T-helper 1 cell treated with Interleukin-12 subunit alpha and Interleukin-12 subunit beta and Interleukin-4 antibody, amounts not matched to agents 30 ng/mL and 1 ng/mL, for 36 hours (primary cell): ENCODE results near the gene DRG2. TPM values are rescaled to one million over a fixed set of nuclear protein-coding genes. Genes with fewer than 3 reads are reported as not detected.

Source experiments
- intact Hi-C: fragments of 100-400 bp; cut with micrococcal nuclease; formaldehyde crosslinking; loops from one replicate; pipeline ENCODE4 v1.15.1; 2024
- total RNA-seq: library from RNA; stranded (reverse); gene quantifications from 2 replicates; pipeline ENCODE4 v1.2.3, GENCODE V29; 2022

DRG2 gene
- total RNA-seq, 1 donor from 2014 or later = 62.4 TPM

DNA sequence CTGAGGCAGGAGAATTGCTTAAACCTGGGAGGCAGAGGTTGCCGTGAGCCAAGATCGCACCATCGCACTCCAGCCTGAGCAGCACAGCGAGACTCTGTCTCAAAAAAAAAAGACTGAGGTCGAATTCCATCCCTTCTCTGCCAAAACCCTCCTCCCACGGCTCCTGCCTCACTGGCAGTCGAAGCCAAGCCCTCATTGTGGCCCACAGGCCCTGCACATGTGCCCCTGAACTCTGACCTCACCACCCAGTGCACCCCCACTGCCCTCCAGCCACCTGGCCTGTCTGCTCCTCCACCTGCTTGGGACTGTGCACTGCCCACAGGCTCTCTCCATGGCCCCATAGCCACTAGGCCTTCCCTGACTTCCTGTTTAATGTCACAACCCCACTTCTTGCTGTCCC lies 27.8 kb downstream of the DRG2 start:
- intact Hi-C loops = no loop called here

DNA sequence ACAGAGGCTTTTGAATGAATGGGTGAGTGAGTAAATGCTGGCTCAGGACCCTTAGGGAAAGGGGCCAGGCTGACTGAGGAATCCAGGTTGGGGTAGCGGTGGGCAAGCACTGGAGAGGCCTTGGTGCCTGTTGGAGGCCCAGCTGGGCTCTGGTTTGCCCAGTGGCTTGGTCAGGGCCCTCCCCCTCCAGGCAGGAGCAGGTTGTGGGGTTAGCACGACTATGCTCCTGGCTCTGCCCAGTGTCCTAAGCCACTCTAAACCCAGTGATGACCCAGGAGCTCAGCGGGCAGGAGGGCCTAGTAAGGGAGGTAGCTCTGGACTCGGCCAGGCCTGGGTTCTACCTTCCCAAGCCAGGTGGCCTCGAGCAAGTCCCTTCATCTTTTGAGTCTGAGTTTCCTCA lies 28.3 kb downstream of the DRG2 start:
- intact Hi-C loops = no loop called here

DNA sequence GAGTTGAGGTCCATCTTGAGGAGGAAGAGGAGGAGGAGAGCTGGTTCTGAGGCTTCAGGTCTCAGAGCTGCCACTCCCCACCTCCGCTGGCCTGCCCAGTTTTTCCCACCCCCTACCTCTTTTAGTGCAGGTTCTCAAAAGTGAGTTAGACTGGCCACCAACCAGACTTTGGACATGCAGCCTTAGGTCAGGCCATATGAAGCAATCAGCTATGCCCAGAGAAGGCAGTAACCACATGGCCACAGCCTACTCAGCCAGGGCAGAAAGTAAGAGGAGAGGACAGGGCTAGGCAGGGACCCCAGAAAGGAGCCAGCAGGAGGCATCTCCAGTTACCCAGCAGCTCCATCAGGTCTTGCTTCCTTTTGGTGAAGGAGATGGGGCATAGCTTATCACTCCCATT lies 29.8 kb downstream of the DRG2 start:
- intact Hi-C loops = no loop called here

DNA sequence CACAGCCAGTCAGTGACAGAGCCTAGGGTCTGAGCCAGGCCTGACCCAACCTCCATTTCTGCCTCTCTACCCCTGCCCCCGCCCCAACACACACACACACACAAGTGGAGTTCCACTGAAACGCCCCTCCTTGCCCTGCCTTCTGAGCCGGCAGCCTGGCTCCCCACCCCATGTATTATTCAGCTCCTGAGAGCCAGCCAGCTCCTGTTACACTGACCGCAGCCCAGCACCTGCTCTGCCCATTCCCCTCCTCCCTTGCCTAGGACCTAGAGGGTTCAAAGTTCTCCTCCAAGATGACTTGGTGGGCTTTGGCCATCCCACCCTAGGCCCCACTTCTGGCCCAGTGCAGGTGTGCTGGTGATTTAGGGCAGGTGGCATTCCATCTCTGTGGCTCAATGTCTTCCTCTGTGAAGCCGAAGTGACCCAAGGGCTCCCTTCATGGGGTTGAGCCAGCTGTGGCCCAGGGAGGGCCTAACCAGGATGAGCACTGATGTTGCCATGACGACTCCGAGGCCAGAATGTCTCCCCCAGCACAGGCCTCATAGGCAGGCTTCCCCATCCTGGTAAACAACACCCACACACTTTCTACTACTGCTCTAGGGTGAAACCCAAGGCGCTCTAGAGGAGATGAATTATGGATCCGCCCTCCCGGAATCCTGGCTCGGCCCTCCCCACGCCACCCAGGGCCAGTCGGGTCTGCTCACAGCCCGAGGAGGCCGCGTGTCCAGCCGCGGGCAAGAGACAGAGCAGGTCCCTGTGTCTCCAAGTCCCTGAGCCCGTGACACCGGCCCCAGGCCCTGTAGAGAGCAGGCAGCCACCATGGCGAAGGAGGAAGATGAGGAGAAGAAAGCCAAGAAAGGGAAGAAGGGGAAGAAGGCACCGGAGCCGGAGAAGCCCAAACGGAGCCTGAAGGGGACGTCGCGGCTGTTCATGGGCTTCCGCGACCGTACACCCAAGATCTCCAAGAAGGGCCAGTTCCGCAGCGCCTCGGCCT lies 30.5 kb downstream of the DRG2 start:
- intact Hi-C loops = no loop called here

DNA sequence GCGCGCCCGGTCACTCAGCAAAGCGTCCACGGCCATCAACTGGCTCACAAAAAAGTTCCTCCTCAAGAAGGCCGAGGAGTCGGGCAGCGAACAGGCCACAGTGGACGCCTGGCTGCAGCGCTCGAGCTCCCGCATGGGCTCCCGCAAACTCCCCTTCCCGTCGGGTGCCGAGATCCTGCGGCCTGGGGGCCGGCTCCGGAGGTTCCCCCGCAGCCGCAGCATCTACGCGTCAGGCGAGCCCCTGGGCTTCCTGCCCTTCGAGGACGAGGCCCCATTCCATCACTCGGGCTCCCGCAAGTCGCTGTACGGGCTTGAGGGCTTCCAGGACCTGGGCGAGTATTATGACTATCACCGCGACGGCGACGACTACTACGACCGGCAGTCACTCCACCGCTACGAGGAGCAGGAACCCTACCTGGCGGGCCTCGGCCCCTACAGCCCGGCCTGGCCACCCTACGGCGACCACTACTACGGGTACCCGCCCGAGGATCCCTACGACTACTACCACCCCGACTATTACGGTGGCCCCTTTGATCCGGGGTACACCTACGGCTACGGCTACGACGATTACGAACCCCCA lies 31.5 kb downstream of the DRG2 start:
- intact Hi-C loops = no loop called here

DNA sequence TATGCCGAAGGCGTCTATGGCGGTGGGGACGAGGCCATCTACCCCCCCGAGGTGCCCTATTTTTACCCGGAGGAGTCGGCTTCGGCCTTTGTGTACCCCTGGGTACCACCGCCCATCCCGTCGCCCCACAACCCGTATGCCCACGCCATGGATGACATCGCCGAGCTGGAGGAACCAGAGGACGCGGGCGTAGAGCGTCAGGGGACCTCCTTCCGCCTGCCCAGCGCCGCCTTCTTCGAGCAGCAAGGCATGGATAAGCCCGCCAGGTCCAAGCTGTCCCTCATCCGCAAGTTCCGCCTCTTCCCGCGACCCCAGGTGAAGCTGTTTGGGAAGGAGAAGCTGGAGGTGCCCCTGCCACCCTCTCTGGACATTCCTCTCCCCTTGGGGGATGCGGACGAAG lies 32.2 kb downstream of the DRG2 start:
- intact Hi-C loops = no loop called here

DNA sequence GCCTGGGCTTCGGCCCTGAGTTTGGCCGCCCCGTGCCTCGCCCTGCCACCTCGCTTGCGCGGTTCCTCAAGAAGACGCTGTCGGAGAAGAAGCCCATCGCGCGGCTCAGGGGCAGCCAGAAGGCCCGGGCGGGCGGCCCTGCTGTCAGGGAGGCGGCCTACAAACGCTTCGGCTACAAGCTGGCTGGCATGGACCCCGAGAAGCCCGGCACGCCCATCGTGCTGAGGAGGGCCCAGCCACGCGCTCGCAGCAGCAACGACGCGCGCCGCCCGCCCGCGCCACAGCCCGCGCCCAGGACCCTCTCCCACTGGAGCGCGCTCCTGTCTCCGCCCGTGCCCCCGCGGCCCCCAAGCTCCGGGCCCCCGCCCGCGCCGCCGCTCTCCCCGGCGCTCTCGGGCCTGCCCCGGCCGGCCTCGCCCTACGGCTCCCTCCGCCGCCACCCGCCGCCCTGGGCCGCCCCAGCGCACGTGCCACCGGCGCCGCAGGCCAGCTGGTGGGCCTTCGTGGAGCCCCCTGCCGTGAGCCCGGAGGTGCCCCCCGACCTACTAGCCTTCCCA lies 32.8 kb downstream of the DRG2 start:
- intact Hi-C loops = no loop called here

DNA sequence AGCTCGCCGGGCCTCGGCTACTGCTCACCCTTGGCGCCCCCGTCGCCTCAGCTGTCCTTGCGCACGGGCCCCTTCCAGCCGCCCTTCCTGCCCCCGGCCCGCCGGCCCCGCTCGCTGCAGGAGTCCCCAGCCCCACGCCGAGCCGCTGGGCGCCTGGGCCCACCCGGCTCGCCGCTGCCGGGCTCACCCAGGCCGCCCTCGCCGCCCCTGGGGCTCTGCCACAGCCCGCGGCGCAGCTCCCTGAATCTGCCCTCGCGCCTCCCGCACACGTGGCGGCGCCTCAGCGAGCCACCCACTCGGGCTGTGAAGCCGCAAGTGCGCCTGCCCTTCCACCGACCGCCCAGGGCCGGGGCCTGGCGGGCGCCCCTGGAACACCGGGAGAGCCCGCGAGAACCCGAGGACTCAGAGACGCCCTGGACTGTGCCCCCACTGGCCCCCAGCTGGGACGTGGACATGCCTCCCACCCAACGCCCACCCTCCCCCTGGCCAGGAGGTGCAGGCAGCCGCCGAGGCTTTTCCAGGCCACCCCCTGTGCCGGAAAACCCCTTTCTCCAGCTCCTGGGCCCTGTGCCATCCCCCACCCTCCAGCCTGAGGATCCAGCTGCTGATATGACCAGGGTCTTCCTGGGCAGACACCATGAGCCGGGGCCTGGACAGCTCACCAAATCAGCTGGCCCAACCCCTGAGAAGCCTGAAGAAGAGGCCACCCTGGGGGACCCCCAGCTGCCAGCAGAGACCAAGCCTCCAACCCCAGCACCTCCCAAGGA lies 33.6 kb downstream of the DRG2 start:
- intact Hi-C loops = no loop called here

DNA sequence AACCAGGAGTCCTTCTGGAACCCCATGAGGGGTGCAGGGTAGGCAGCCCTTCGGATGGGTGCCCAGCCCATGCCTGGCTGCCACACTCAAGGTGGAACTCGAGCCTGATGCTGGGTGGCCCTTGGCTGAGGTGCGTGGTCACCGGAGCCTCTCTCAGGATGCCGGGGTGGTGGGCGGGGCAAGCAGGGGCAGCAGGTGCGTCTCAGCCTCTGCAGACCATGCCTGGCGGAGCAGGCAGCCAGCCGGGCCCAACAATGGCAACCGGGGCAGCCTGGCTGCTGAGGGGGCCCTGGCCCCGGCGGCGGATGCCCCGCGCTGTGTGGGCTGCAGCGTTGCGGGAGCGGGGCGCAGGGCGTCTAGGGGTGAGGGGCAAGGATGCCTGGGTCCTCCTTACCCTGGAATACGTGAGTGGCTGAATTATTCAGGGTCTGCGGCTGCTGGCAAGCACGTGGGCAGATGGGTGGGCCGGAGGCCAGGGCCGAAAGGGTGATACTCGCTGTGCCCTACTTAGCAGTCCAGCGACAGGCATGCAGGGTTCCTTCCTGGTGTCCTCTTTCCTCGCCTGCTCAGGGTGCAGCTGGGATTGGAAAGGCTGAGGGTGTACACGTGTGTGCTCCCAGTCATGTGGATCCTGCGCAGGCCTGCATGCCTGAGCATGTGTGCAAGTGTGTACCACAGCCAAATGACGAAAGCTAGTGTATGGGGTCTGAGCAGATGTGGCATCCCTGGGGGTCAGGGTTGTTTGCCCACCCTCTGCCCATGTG lies 35.4 kb downstream of the DRG2 start:
- intact Hi-C loops = no loop called here

DNA sequence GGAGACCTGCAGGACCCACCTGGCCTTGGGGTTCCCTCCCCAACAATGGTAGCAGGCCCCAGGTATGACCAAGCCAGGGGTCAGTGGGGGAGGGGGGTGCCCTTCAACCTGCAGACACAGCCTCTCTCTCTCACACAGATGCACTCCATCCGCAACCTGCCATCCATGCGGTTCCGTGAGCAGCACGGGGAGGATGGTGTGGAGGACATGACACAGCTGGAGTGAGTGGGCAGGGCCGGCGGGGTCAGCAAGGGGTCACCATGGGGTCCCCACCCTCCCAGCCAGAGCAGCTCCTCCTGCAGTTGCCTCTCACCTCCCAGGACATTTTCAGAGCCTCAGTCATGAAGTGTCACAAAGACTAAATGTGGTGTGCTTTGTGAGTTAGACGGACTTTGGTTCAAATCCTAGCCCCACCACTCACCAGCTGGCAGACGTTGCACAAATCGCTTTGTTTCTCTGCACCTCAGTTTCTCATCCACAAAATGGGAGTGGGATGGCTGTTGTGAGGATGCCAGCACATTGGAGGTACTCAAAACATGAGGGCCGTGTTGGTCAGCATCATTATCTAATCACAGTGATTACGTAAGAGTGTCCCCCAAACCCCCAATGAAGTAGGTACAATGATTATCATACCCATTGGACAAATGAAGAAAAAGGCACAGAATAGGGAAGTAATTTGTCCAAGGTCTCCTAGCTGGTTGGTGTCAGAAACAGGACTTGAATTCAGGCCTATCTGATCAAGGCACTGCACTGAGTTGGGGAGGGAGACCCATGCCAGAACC lies 36.8 kb downstream of the DRG2 start:
- intact Hi-C loops = no loop called here

DNA sequence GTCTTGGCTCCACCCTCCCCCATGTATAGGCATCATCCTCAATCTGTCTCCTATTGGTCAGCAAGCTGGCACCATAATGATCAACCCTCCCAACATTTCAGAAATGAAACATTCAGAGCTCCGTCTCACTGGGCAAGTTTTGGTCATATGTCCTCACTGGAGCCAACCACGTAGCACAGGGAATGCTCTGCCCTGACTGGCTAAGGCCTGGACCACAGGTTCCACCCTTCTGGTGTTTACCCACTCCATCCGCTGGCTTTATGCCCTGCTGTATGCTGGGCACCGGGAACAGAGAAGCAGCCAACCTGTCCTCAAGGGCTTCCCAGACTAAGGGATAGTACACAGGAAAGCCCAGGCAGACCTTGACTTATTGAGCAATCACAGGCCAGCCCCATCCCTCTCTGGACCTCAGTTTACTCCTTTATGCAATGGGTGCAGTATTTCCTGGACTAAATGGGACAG lies 41.3 kb downstream of the DRG2 start:
- intact Hi-C loops = no loop called here

DNA sequence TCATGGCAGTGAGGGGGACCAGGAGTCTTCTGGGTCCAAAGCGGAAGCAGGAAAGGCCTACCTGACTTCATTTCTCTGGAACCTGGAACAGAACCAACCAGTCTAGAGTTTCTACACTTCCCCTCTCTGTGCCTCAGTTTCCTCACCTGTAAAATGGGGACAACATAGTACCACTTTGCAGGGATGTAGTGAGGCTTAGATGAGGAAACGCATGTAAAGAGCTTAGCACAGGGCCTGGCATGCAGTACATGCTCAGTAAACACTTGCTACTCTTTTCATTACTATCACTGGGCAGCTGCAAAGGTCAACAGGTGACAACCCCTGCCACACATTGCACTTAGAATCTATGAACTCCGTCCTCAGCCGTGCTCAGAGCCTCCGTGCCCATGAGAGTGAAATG lies 45.0 kb downstream of the DRG2 start:
- intact Hi-C loops = no loop called here

DNA sequence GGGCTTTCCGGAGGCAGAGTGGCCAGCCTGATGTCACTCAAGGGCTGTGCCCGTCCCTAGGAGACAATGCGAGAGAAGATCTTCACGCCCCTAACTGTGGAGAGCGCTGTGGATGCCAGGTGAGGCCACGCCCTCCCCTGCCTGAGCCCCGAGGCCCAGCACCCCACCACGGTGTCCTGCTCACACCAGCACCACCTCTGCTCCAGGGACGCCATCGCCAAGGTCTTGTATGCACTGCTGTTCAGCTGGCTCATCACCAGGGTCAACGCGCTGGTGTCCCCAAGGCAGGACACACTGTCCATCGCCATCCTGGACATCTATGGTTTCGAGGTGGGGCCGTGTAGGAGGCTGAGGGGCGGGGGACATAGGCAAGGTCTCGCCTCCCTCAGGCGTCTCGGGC lies 48.6 kb downstream of the DRG2 start:
- intact Hi-C loops = no loop called here

DNA sequence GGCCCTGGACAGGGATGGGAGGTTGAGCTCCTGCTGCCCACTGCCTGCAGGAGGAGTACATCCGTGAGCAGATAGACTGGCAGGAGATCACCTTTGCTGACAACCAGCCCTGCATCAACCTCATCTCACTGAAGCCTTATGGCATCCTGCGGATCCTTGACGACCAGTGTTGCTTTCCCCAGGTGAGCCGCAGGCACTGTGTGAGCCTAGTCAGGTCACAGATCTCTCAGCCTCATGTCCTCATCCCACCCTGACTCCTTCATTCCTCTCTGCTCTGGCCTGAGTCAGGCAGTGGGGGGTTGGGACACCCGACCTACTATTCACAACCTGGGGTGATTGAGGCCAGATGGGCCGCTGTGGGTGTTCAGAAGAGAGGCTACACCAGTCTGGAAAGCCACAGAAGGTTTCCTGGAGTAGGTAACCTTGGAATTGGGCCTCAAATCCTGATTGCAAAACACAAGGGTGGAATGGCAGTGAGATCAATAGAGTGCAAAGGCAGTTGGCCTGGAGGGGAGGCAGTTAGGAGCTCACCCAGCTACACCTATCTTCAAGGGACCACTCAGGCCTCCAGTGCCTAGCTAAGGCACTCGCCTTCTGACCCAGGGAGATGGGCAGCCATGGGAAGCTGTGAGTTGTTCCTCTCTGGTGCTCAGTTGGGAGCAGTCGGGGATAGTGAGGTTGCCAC lies 50.5 kb downstream of the DRG2 start:
- intact Hi-C loops = no loop called here

DNA sequence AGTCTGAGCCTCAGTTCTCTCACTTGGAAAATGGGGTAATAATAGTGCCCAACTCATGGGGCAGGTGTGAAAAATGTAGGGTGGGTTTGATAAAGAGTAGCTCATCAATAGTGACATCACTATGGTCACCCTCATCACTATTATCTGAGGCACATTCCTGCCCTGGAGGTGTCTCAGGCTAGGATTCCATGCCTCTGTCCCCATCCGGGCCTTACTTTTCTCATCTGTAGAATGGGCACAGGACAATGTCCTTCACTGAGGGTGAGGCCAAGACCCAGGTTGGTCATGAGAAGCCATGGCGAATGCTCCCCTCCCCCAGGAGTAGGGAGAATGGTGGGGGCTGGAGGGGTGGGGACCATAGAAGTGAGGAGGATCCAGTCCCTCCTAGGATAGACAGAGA lies 51.3 kb downstream of the DRG2 start:
- intact Hi-C loops = no loop called here

DNA sequence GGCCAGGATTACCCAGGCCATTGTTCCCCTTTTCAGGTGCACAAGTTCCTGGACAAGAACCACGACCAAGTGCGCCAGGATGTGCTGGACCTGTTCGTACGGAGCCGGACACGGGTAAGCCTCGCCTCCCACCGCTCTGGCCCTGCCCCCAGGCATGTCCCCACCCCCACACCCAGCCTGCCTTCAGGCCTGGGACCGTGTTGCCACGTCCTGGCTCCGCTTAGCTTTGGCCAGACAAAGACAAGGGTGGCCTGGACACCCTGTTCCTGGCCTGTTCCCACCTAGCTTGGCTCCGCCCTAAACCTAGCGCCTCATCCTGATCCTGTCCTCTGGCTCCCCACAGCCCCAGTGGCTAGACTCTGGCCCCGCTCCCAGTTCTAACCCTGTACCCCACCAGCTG lies 51.8 kb downstream of the DRG2 start:
- intact Hi-C loops = no loop called here

DNA sequence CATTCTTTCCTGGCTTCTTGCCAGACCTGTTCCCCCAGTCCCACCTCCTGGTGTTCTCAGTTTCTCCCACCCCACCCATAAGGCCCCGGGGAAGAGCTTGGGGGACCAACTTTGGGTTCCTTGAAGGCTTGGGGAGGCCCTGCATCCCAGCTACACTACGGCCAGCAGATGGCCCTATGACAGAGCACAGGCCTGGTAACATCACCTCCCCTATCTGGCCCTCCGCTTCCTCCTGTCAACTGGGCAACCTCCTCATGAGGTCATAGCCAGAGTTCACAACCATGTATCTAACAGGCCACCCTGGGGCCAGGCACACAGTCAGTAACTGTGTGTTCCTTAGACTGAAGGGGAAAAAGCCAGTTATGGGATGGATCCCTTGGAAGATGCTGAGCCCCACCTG lies 52.2 kb downstream of the DRG2 start:
- intact Hi-C loops = no loop called here

DNA sequence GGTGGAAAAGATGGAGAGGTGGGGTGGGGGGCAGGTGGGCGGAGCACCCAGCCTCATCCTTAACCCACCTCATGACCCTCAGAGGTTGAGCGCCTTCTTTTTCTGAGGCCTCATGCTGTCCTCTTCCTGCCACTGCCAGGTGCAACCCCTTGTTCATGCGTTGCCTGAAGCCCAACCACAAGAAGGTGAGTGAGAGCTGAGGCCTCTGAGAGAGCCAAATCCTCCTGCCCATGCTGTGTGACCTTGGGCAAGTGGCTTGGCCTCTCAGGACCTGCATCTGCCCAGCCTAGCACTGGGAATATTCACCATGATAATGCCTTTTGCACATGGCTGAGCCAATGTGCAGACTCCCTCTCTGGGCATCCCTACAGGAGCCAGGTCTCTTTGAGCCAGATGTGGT lies 52.9 kb downstream of the DRG2 start:
- intact Hi-C loops = loop anchor here (1.0 kb wide), 3 partner anchors 18 to 77 kb away; partner anchors contain the start of gene ALKBH5

DNA sequence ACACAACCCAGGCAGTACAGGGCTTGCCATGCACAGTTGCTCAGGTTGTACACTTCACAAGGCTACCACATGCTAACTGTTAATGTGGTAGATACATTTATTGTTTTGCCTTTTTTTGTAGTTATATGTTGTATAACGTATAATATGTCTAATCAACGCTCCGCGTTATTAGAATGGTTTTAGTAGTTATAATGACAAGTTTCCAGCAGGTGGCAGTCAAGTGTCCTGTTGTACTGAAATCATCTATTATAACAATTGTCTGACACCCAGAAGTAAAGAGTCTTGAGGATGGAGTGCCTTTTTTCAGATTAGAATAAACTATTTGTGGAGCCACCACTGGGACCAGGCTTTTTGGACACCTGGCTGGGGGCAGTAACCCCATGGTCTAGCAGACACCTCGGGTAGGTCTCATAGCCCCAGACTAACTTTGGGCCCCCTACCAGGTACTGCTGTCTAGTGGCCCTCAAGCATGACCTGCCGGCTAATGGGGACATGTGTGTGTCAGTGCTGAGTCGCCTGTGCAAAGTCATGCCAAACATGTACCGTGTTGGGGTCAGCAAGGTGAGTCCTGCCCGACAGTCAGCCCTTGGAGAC lies 53.6 kb downstream of the DRG2 start:
- intact Hi-C loops = loop anchor here (1.0 kb wide), 3 partner anchors 17 to 76 kb away; partner anchors contain the start of gene ALKBH5
